Cardiac muscle cell (in vitro differentiated cells and primary cell): ENCODE results near the gene TMOD2. TPM values are rescaled to one million over a fixed set of nuclear protein-coding genes. Genes with fewer than 3 reads are reported as not detected.

Source experiments
- DNase-seq, 2 donors: peaks; one replicate each; pipeline versions ENCODE4 v3.0.0 to v3.0.0-alpha.2; 2010 to 2017; ENCODE audit warnings: low read depth in 1 of 2, low spot score in 1 of 2
- H3K27ac ChIP-seq: fragments of 200-600 bp; sonication (generic); 2 replicates; pipeline ENCODE4 v1.5.1; 2016
- H3K27me3 ChIP-seq: fragments of 200-600 bp; sonication (generic); 2 replicates; pipeline ENCODE4 v1.6.0; 2016; ENCODE audit warnings: control low read depth
- H3K36me3 ChIP-seq: fragments of 200-600 bp; sonication (generic); 2 replicates; pipeline ENCODE4 v1.5.1; 2016; ENCODE audit warnings: control low read depth
- H3K4me1 ChIP-seq: fragments of 200-600 bp; sonication (generic); 2 replicates; pipeline ENCODE4 v1.8.1; 2017; ENCODE audit warnings: low read depth, mild to moderate bottlenecking, mixed run types
- H3K4me3 ChIP-seq: fragments of 200-600 bp; sonication (generic); 2 replicates; pipeline ENCODE4 v1.5.1; 2016; ENCODE audit warnings: mild to moderate bottlenecking
- H3K9me3 ChIP-seq: fragments of 200-600 bp; sonication (generic); 2 replicates; pipeline ENCODE4 v1.5.1; 2017; ENCODE audit warnings: low read depth, mild to moderate bottlenecking, control low read depth
- CTCF ChIP-seq: IDR thresholded peaks from 2 replicates; pipeline ENCODE4 v1.5.1; 2012; ENCODE audit warnings: low read depth, mild to moderate bottlenecking, low read length
- polyA plus RNA-seq: library from polyadenylated mRNA; unstranded; fragments of >200 nt; fragmentation: Nextera tagmentation; extraction: Ambion mirVana; gene quantifications from 2 replicates; pipeline ENCODE4 v1.2.1, GENCODE V29; 2016
- total RNA-seq: library from RNA; depleted of rRNA; stranded (reverse); fragments of >200 nt; gene quantifications from 2 replicates; pipeline ENCODE4 v1.2.3, GENCODE V29; 2016

The TMOD2 gene
- total and polyA plus RNA-seq, 2 experiments from 2014 or later = 1.8 to 2.8 TPM

- Histone ChIP-seq H3K36me3 (no peaks in the 10 kb centered on the region), H3K27me3 (no peaks in the 10 kb centered on the region), H3K4me3 (no peak overlapping the region), H3K4me1 (peaks cover 18% of the 10 kb centered on the region), H3K9me3 (no peaks in the 10 kb centered on the region), H3K27ac (no peak overlapping the region)
- no peak for TF ChIP-seq CTCF
- DNase-seq = no peak
Observed at GRCh38 chr15:51838270-51838669, 86.9 kb downstream of the TMOD2 start.

GRCh38 chr15:51840692-51841091 is 89.3 kb downstream of the TMOD2 start:
- no peak for DNase-seq
- H3K4me1 ChIP-seq = peaks cover 35% of the 10 kb centered on the region
- no peak for TF ChIP-seq CTCF
- H3K27me3 ChIP-seq = no peaks in the 10 kb centered on the region
- H3K9me3 ChIP-seq = no peaks in the 10 kb centered on the region
- H3K36me3 ChIP-seq = no peaks in the 10 kb centered on the region
- no peak overlapping the region for H3K4me3 ChIP-seq
- no peak overlapping the region for H3K27ac ChIP-seq

GRCh38 chr15:51841406-51842040 is 90.1 kb downstream of the TMOD2 start:
- no peak for TF ChIP-seq CTCF
- no peak for DNase-seq
- H3K36me3 ChIP-seq = no peaks in the 10 kb centered on the region
- no peak overlapping the region for H3K4me3 ChIP-seq
- H3K4me1 ChIP-seq = peaks cover 42% of the 10 kb centered on the region
- H3K9me3 ChIP-seq = no peaks in the 10 kb centered on the region
- H3K27ac ChIP-seq = no peak overlapping the region
- no peaks in the 10 kb centered on the region for H3K27me3 ChIP-seq

- no peak for TF ChIP-seq CTCF
- Histone ChIP-seq H3K9me3 (no peaks in the 10 kb centered on the region), H3K27ac (no peak overlapping the region), H3K4me3 (no peak overlapping the region), H3K36me3 (no peaks in the 10 kb centered on the region), H3K4me1 (peaks cover 48% of the 10 kb centered on the region), H3K27me3 (no peaks in the 10 kb centered on the region)
- no peak for DNase-seq
Observed at GRCh38 chr15:51842265-51842664, 90.9 kb downstream of the TMOD2 start.

GRCh38 chr15:51842852-51843737 is 91.7 kb downstream of the TMOD2 start:
- Histone ChIP-seq H3K9me3 (no peaks in the 10 kb centered on the region), H3K4me3 (no peak overlapping the region), H3K27ac (no peak overlapping the region), H3K4me1 (peaks cover 40% of the 10 kb centered on the region), H3K36me3 (no peaks in the 10 kb centered on the region), H3K27me3 (no peaks in the 10 kb centered on the region)
- peak in 1 of 2 donors; percentile 33 for DNase-seq
- TF ChIP-seq CTCF = no peak
